LNCaP clone FGC (cell line): ENCODE results near the gene CXCR4.
"Not testable (repeated sequence)": the region's sequence is repeated elsewhere in the genome, so short reads cannot be mapped to it uniquely, and the experiment has no call there.

Source experiments
- DNase-seq: peaks from one replicate; pipeline ENCODE4 v3.0.0-alpha.2; 2011; ENCODE audit warnings: low read depth
- H3K4me3 ChIP-seq: 2 replicates; pipeline ENCODE4 v1.5.1; 2011; ENCODE audit warnings: mild to moderate bottlenecking, low read depth, low read length, control low read depth
- CTCF ChIP-seq: IDR thresholded peaks from 2 replicates; pipeline ENCODE4 v1.5.1; 2012; ENCODE audit warnings: mild to moderate bottlenecking; ENCODE audit not compliant: control insufficient read depth, insufficient read depth; ENCODE audit errors: extremely low read depth

The CXCR4 gene

GRCh38 chr2:136093583-136093982 lies 24.4 kb downstream of the CXCR4 start:
- DNase-seq, result no peak
- TF ChIP-seq CTCF, result no peak
- H3K4me3 ChIP-seq, result no peak overlapping the region

- no peak overlapping the region for H3K4me3 ChIP-seq
- TF ChIP-seq CTCF, result no peak
- DNase-seq, result no peak
These were observed 26.1 kb downstream of the CXCR4 start for GRCh38 chr2:136091899-136092298.

- not testable (repeated sequence) for DNase-seq, H3K4me3 ChIP-seq
These were observed 30.0 kb downstream of the CXCR4 start for GRCh38 chr2:136087901-136088460.

- H3K4me3 ChIP-seq, result no peak overlapping the region
- no peak for TF ChIP-seq CTCF
- DNase-seq, result no peak
These were observed 31.5 kb downstream of the CXCR4 start for GRCh38 chr2:136086253-136087016.

- no peak for TF ChIP-seq CTCF
- no peak overlapping the region for H3K4me3 ChIP-seq
- no peak for DNase-seq
These were observed 32.3 kb downstream of the CXCR4 start for GRCh38 chr2:136085453-136086209.

- no peak overlapping the region for H3K4me3 ChIP-seq
- no peak for DNase-seq
- no peak for TF ChIP-seq CTCF
These were observed 36.3 kb downstream of the CXCR4 start for GRCh38 chr2:136081582-136082210.

- DNase-seq, result no peak
- no peak overlapping the region for H3K4me3 ChIP-seq
- no peak for TF ChIP-seq CTCF
These were observed 37.8 kb downstream of the CXCR4 start for GRCh38 chr2:136080114-136080513.
